GM18909 (cell line): ENCODE data around the gene GADD45GIP1.

Experiments used
- ATAC-seq: cut with Tn5 transposase; IDR thresholded peaks from one replicate; pipeline ENCODE4 v1.9.1; 2021; ENCODE audit warnings: mild to moderate bottlenecking; ENCODE audit not compliant: unreplicated experiment, poor library complexity

Gene GADD45GIP1

DNA sequence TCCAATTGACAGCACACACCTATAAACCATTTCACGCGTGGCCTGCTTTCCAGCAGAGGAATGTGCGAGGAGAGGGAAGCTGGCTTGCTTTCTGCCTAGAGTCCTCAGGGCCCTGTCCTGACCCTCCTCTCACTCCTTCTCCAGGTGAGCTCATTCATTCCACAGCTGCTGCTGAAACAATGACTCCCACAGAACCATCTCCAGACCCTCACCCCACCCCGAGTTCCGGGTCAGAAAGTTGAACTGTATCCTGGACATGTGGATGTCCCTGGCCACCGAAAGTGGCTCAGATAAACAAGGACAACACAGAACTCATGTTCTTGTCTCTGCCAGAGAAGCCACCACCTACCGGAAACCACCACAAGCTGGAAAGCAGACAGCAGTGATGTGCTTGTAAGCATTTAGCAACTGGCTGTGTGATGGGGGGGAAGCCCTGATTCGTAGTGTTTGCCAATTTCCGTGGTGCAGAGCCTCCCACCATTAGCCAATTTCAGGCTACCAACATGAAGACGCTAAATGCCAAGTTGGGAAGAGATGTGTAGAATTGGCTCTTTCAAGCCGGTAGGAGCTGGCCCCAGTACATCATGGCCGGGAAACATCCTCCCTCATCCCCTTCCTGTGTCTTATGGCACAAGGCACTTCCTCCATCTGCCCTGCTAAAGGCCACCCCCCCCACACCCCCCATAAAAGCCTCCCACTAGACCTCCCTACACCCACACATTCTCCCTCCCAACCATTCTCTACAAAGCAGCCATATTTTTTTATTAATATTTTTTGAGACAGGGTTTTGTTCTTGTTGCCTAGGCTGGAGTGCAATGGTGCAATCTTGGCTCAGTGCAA lies 43.0 kb downstream of the GADD45GIP1 start:
- ATAC-seq: no peak

DNA sequence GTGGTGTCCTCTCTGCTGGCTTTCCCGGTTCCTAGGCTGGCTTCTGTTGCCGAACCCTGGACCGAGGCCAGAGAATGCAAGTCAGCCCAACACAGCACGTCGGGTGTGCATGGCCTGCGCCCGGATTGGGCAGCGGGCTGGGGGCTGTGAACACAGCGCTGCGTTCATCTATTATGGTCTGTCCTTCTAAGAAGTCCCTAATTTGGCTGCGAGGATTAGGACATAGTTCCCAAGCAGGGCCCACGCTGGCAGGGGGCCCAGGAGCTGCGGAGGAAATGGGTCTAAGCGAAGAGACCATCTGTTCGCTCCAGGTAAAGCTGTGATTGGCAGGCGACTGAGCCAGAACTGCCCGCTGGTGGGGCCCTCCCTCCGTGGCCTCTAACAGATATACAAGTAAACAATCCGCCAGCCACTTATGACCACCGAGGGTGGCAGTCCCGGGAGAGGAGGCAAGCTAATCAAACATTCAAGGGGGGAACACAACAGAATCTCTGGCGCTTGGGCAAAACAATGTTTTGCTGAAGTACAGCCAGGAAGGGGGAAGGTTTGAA lies 43.9 kb downstream of the GADD45GIP1 start:
- ATAC-seq: no peak

DNA sequence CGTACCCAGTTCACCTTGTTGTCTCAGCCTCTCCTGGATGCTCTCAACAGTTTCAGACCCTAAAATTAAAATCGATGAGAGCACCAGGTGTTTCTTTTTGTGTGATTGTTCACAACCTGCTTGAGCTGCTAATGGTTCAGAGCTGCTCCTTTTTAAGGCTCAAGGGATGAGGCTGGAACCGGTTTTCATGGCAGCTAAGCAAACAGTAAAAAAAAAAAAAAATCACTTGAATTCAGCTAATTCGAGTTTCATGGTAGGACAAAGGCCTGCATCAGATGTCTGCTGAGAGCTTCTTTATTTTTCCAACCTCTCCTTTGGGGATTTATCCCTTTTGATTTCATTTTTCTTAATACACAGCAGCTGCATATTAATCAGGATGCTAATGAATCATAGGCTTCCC lies 44.5 kb downstream of the GADD45GIP1 start:
- ATAC-seq: no peak

DNA sequence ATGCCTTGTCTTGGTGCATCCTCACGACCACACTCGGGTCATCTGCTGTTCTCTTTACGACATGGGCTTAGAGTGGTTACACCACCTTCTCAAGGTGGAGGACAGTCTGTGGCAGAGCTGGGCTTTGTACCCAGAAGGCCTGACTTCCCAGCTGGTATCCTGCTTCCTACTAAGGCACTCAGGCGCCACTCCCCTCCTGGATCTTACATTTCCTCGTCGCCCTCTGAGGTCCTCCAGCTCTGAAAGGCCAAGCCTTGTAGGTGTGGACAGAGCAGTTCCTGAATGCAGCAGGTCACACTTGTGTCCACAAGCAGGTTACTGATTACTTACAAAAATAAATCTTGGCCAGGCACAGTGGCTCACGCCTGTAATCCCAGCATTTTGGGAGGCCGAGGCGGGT lies 49.9 kb downstream of the GADD45GIP1 start:
- ATAC-seq: no peak
